OCI-LY3 (cell line): ENCODE results near the gene ACBD6.

Source experiments
- CTCF ChIP-seq: fragments of 200-600, 300-600 bp; sonication (generic); IDR thresholded peaks from 2 replicates; pipeline ENCODE4 v1.5.1; 2014; ENCODE audit warnings: antibody characterized with exemption, low read length, low read depth
- EZH2phosphoT487 ChIP-seq: fragments of 200-600 bp; shearing (Covaris generic); IDR thresholded peaks from 2 replicates; pipeline ENCODE4 v1.6.1; 2018; ENCODE audit warnings: antibody characterized with exemption, mixed run types, low read depth

GRCh38 chr1:180248176-180248575 lies 254.2 kb downstream of the ACBD6 start:
- TF ChIP-seq CTCF (no peak), EZH2phosphoT487 (no peak)
